ENCODE data around the gene CT47C1. TPM values are rescaled to one million over a fixed set of nuclear protein-coding genes. Genes with fewer than 3 reads are reported as not detected.

The CT47C1 gene
- total and polyA plus RNA-seq, 2 of the 13 experiments (the other 11 are each of a cell fraction or from before 2014, with no cell fraction given) = not detected

GRCh38 chrX:119067023-119067739 lies 5.6 kb upstream of the CT47C1 start (continued):
- TF ChIP-seq ZNF576 (CRISPR knock-in tag; IDR thresholded peaks at IDR 0.05) (no peak), KAT7 (CRISPR knock-in tag; IDR thresholded peaks at IDR 0.05; ENCODE audit: borderline replicate concordance) (no peak), ZNF83 (CRISPR knock-in tag; IDR thresholded peaks at IDR 0.05; ENCODE audit: borderline replicate concordance) (no peak), ZNF614 (CRISPR knock-in tag; IDR thresholded peaks at IDR 0.05; ENCODE audit: borderline replicate concordance) (no peak), MYPOP (CRISPR knock-in tag; IDR thresholded peaks at IDR 0.05) (no peak), REPIN1 (CRISPR knock-in tag; IDR thresholded peaks at IDR 0.05; ENCODE audit: borderline replicate concordance, low read depth) (no peak), SRSF4 (IDR thresholded peaks at IDR 0.05; ENCODE audit: low read depth, low read length, poor library complexity, severe bottlenecking) (no peak), JUNB (CRISPR knock-in tag; IDR thresholded peaks at IDR 0.05; ENCODE audit: borderline replicate concordance) (no peak), EHMT2 (IDR thresholded peaks at IDR 0.05; ENCODE audit: borderline replicate concordance, low read depth, low read length) (no peak), SNAPC2 (CRISPR knock-in tag; IDR thresholded peaks at IDR 0.05) (no peak), ZNF564 (CRISPR knock-in tag; IDR thresholded peaks at IDR 0.05) (no peak), ZBTB42 (CRISPR knock-in tag; IDR thresholded peaks at IDR 0.05) (no peak), REXO4 (CRISPR knock-in tag; IDR thresholded peaks at IDR 0.05; ENCODE audit: borderline replicate concordance) (no peak), CTCF (CRISPR knock-in tag; IDR thresholded peaks at IDR 0.05) (peak; percentile 63), TEF (CRISPR knock-in tag; IDR thresholded peaks at IDR 0.05) (no peak), ZNF343 (CRISPR knock-in tag; IDR thresholded peaks at IDR 0.05) (no peak), ZNF615 (CRISPR knock-in tag; IDR thresholded peaks at IDR 0.05; ENCODE audit: borderline replicate concordance) (no peak), RAD21 (CRISPR knock-in tag; IDR thresholded peaks at IDR 0.05) (peak; percentile 29; the same call in 1 of the 2 replicates), IKZF1 (IDR thresholded peaks at IDR 0.05) (no peak), STAG1 (CRISPR knock-in tag; IDR thresholded peaks at IDR 0.05) (peak; percentile 71), RARA (CRISPR knock-in tag; IDR thresholded peaks at IDR 0.05) (no peak), SNRNP70 (IDR thresholded peaks at IDR 0.05; ENCODE audit: low read depth, low read length) (no peak), HNRNPK (IDR thresholded peaks at IDR 0.05; ENCODE audit: low read depth, low read length, poor library complexity, severe bottlenecking) (no peak)

All from HepG2 (cell line).